T-helper 22 cell (primary cell): ENCODE measurements around the gene CELA1.
"Not testable (repeated sequence)": the region's sequence is repeated elsewhere in the genome, so short reads cannot be mapped to it uniquely, and the experiment has no call there.

Experiments used
- DNase-seq: peaks from one replicate; pipeline ENCODE4 v3.0.0-alpha.2; 2020; ENCODE audit warnings: low read depth

The CELA1 gene

DNA sequence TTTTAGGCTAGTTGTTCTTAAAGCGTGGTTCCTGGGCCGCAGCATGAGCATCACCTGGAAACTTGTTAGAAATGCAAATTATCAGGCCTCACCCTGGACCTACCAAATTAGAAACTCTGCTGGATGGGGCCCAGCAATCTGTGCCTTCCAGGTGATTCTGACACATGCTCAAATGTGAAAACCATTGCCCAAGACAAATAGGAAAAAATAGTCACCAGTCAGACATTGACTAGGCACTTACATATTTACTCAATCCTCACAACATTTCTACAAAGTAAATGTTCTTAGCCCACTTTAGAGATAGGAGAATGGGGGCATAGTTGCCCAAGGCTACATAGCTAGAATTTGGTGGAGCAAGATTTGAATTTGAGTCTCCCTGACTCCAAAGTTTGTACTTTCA lies 3.3 kb downstream of the CELA1 start:
- no peak for DNase-seq

DNA sequence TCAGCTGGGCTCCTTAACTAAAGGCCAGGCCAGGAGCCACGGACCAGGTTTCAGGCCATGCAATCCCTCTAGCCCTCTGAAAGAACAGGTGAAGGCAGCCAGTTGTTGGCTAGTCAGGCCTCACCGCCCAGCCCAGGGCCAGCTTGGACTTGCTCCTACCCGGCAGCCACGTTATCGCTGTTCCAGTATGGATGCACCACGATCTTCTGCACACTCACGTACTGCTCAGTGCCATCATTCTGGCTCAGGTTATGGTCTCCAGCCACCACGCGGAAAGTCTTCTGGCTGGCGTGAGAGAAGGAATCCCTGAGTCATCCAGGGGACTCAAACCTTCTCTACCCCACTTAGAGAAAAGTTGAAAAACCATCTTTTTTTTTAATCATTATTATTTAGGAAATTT lies 4.1 kb downstream of the CELA1 start:
- no peak for DNase-seq

DNA sequence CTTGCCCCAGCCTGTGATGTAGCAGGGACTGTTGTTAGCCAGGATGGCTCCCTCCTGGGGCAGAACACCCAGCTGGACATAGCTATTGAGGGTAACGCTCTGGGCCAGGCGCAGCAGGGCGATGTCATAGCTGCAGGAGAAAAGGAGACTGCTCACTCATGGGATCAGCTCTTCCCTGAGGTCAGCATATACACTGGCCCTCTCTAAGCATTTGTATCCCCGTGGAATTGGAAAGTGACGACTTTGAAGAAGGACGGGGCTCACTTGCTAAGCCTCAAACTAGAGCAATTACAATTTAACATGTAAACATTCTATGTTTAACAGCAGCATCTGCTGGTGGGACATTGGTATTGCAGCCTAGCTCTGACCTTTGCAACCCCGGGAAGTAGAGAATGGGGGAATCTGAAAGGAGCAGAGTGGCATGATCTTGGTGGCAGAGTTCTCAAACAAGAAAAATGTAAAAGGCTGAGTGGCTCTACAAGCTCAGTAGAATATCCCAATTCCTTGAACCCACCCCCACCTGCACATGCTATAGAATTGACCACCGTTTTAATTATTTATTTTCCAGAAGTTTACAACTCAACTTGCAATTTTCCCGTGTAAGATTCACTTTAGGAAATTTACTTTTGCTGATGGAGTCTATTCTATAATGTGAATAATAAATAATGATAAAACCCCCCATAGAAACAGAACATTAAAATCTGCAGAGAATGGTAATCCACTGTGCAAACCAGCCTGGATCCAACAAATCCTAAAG lies 5.0 kb downstream of the CELA1 start:
- DNase-seq: peak; percentile 32

DNA sequence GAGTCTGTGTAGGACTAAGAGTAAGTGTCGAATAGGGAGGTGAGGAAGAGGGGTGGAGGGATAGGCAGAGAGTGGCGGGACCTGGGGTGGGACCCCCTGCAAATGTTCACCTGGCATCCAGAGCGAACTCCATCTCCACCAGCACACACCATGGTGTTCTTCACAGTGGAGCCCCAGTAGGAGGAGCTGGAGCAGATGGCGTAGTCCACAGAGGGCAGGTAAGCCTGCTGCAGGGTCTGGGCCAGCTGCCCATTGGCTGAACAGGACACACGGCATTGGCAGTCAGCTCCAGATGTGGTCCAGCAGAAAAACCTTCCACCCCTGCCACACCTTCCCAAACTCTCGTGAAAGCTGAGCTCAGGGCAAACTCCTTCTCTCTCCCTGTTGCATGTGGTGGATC lies 6.7 kb downstream of the CELA1 start:
- DNase-seq: no peak

DNA sequence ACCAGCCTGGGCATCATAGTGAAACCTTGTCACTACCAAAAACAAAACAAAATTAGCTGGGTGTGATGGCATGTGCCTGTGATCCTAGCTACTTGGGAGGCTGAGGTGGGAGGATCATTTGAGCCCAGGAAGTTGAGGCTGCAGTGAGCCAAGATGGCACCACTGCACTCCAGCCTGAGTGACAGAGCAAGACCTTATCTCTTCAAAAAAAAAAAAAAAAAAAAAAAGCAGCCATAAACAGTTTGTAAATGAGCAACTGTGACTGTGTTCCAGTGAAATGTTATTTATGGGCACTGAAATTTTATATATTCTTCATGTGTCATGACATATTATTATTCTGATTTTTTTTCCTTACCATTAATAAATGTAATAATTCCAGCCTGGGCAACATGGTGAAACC lies 9.1 kb downstream of the CELA1 start:
- DNase-seq: not testable (repeated sequence)

DNA sequence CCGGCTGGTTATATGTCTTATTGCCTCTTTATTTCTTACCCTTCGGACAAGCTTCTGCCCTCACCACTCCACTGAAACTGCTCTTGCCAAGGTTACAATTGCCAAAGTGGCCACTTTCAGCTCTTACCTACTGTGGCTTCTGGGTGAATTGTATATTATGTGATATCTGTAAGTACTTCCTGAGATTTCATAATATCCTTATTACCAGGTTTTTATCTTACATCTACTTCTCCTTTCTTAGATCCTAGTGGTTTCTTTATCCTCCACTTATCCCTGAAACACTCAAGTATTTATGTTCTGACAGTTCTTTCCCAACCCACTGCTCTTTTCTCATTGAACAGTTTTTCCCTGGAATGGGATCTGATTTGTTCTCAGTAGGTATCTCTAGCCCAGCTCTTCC lies 10.5 kb downstream of the CELA1 start:
- DNase-seq: no peak

DNA sequence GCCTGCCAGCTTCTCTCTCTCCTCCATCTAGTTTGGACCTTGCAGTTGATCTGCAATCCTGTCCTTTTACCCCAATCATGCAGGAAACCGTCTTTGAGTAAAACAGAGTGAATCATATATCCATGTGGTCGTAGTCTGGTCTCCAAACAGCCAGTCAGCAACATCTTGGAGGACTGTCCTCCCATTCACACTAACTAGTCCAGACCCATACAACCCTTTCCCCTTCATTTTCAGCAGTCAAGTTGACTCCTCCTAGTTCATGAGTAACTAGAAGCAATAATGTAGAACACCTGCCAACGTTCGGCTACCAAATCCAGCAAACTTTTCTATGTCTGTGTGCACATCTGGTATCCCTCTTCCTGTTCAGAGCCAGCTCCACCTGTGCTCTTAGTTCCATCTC lies 11.7 kb downstream of the CELA1 start:
- DNase-seq: no peak

DNA sequence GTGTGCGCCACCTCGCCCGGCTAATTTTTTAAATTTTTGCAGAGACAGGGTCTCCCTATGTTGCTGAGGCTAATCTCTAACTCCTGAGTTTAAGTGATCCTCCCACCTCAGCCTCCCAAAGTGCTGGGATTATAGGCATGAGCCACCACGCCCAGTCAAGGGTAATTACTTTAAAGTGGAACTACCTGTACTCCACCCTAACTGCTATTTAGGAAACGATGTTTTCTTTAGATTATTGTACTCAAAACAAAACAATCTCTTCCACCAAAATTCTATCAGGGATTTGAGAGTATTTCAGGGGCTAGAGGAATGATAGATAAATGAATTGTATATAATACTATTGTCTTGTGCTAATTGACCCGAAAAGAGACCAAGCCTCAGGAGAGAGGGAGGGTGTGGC lies 12.9 kb downstream of the CELA1 start:
- no peak for DNase-seq

DNA sequence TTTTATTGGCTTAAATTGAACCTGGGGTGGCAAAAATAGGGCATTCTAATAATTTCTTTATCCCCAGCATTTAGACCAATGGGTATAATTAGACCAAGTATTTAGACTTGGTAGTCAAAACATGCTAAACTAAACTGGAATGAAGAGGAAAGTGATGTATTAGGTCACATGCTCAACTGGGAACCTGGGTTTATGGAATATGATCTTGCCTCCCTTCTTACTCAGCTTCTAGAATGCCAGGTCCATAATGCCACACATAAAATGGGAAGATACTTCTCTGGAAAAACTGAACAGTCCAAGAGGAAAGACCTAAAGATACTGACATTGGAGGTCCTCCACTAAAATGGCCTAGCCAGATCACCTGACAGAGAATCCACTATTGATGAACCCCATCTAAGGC lies 16.3 kb downstream of the CELA1 start:
- DNase-seq: no peak

DNA sequence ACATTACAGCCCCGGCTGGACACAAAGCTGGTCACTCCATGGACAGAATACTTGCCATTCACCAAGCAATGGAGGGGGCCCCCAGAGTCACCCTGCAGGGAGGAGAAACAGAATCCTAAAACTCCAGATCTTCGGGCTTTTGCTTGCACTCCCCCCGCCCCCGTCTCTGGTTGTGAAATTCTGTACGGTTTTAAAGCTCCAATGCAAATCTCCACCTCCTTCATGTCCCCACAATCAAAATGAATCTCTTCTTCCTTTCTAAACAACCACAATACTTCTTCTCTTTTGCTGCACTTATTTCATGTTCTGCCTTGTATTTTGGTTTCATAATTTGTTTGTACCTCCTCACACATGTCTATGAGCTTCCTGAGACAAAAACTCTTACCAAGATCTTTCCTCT lies 16.7 kb downstream of the CELA1 start:
- no peak for DNase-seq

DNA sequence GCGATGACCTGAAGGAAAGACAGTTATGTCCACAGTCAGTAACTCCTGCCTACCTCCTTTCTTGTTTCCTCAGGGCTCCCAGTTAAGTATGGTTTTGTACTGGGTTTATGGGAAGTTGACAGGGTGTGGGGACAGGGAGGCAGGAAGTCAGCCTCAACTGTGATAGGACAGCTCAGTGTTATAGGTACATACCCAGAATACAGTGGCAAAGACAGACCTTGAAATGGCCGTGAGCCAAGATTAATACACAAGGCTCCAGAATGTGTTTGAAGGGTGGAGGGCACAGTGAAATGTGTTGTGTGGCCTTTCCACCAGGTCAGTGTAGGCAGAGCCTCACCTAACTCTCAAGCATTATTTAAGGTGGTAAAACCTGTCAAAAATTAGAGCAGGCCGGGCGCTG lies 17.9 kb downstream of the CELA1 start:
- no peak for DNase-seq

DNA sequence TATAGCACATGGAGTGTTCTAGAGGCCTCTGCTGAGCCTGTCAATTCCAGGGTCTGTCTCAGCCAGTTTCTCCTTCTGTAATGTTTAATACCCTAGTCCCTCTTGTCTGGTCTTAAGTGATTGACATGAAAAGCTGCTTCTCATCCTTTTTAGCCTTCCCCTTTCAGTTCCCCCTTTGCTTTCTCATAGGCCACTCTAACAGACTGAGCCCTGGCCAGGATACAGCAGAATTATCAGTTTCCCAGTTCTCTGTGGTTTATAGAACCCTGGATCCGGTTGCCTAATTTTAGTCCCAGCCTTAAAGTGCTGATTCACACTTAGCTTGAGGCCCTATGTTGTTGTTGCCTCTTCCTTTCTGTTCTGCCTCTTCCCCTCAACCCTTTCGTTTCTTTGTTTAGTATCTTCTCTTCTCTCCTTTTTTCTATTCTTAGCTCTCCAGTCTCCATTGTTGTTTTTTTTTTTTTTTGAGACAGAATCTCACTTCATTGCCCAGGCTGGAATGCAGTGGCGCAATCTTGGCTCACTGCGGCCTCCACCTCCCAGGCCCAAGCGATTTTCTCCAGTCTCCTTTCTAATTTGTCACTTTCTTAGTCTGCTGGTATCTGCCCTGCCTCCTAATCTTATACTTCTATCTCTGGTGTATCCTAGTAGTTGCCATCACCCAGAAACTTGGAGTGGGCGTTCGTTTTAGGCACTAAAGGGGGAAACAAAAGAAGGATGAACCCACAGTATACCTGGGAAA lies 19.6 kb downstream of the CELA1 start:
- DNase-seq: no peak

DNA sequence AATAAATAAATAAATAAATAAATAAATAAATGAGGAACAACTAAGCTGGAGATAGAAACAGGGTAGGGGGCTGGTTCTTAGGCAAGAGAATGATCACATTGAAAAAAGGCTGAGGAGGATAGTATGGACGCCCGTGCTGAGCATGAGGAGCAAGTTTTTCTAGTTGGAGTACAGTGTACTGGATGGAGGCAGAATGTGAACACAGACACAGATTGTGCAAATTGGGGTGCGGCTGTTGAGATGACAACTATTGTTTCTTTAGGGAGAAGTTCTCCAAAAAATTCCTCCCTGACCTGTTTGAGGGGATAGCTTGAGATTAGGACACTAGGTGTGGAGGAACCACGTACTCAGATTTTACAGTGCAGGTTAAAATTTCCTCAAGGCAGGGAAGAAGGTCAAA lies 21.5 kb downstream of the CELA1 start:
- no peak for DNase-seq

DNA sequence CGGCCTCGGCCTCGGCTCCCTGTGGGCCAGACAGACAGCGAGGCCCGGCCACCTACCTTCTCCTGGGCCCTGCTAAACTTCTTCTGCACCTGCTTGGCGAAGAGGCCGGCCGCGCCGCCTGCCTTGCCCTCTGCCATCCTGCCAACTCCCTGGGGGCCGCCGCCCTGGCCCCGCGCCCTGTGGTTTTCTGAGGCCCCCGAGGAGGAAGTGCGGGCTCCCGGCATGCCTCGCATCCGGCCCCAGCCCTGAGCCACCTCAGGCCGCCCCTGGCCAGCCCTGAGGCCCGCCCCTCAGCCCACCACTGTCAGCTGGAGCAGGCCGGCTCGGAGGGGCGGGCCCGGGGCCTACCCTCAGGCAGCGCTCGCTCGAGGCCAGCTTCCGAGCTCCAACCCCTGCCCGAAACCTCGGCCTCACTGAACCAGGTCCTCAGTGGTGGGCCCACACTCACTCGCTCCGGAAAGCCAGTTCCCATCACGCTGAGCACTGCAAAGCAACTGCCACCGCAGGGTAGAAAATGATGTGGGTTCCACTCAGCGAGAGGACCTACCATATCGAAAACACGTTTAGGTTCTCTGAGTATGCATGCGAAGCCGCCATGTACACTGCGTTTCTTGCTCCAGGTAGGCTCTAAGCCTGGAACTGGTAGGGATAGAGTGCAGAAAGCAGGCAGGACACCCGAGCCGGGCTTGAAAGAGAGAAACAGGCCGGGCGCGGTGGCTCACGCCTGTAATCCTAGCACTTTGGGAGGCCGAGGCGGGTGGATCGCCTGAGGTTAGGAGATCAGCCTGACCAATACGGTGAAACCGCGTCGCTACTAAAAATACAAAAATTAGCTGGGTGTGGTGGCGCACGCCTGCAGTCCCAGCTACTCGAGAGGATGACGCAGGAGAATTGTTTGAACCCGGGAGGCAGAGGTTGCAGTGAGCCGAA lies 22.2 kb downstream of the CELA1 start, which contains the start of gene BIN2:
BIN2 (minus strand) TSS at position 209 of the 930 bp plus-strand sequence; CDS start at position 137, 72 bp downstream.
- DNase-seq: peak; percentile 57

DNA sequence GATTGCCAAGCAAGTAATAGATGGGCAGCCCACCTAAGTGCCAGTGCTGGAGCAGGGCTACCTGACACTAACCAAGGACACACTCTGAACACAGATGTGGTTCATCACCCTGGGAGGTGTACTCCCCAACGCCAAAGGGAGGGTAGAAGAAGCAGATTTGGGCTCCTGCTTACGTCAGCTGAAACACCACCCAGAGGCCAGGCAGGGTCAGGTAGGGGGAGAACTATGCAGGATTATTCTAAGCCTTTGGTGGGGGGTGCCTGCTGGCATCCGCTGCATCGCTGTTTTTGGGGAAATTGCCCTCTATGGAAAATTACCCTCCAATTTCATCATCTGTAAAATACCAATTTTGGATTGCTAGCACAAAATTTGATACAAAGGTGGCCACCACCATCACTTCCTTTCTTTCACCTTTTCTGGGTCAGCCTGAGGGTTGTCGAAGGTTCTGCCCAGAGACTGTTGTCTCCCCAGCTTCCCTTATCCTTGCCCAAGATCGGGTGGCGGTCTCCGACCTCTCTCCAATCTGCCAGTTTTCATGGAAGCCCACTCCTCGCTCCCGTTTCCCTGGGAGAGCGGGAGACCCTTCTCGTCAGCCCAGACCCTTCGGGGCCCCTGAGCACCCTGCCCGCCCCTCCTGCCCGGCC lies 23.0 kb downstream of the CELA1 start:
- DNase-seq: peak; percentile 60

DNA sequence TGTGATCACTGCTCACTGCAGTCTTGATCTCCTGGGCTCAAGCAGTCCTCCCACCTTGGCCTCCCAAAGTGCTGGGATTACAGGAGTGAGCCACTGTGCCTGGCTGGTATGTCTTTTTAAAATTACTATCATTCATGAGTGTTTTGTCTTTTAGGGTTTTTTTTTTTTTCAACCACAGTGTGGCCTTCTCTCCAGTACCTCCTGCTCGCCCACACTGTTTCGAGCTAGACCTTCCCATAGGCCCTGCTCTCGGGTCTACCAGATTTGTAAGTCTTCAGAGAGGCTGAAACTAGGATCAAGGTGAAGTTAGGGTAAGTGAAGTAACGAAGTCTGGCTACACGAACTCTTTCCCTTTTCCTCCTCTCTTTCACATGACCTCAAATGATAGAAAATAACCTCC lies 24.0 kb downstream of the CELA1 start:
- no peak for DNase-seq

DNA sequence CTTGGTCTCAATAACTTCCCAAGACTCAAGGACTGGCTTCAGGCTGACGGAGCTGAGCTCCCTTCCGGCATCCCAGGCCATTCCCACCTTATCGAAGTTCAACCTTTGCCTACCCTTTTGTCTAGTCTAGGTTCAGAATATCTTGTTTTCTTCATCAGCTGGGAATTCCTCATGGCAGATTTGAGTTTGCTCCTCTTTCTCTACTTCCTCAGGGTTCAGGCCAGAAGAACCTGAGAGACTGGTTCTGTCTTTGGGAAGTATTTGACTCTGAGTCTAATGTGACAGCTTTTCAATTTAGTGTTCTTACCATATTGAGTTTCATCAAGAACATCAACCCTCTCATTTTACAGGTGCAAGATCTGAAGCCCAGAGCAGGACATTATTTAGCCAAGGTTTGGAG lies 24.6 kb downstream of the CELA1 start:
- no peak for DNase-seq

DNA sequence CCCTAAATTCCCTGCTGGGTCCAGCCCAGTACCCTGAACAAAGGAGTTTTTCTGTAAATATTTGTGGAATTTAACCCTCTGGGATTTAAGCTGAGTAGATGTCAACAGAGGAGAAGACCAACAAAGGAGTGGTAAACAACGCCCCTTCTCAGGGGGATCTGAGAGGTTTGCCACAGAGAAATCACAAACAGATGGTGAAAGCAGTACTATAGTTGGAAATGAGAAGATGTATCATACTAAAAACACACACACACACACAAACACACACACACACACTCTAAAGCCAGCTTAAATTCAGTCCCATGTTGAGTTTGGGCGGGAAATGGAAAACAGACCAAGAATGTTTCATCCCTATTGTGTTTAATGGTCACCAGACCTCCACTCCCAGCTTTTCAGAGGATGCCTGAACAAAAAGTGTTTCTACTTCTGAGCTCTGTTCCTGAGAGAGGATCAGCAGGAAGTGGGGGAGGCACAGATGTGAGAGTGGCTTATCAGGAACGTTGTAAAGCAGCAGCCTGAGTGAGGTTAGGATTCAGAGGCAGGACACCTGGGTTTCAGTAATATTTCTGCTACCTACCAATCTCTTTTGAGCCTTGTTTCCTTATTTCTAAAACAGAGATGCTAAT lies 25.7 kb downstream of the CELA1 start:
- no peak for DNase-seq

DNA sequence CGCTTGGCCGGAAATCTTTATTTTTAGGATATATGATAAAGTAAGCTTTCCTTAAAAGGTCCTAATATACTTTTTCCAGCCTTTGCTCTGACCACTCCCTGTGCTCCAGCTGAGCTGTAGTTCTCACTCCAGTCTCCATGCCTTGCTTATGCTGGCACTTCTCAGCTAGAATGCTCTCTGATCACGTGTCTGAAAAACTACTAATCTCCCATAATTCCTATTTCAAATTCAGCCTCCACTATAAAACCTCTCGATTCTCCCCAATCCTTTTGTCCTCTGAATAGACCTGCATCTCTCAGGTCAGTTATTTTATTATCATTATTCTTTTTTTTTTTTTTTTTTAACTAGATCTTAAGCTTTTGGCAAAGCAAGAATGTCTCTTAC lies 26.2 kb downstream of the CELA1 start:
- DNase-seq: no peak

DNA sequence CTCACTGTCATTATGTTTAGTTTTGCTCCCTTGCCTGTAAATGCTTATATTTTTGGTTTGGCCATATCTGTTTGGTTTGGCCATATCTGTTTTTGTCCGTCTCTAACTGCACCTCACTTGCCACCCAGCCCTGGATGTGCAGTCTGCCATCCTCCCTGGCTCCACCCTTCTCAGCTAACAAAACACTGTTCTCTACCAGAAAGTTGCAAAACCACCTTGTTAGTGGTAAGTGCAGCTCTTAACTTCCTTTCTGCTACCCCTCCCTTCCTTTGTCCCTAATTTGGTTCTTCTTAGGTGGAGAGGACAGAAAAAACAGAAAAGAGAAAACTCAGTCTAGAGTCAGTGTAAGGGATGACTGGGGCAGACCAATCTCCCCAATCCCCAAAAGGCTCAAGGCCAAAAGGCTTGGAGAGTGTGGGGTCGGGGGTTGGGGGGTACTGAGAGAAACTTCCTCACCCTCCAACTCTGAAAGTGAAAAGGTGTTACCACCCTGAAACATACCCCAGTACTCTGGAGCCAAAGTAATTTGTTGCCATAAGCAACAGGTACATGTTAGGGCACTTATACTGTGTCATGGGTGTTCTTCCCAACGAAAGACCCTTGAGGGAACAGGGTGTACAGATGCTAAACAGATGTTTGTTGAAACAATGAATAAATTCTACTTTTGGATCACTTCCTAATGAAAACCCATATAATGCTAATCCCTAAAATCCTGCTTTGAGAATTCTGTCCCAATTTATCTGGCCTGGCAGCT lies 27.5 kb downstream of the CELA1 start:
- DNase-seq: peak; percentile 13
